ENCODE data around the gene NRF1. TPM values are rescaled to one million over a fixed set of nuclear protein-coding genes. Genes with fewer than 3 reads are reported as not detected.

The NRF1 gene
- total RNA-seq, 1 experiment from 2014 or later: 19.3 TPM

DNA sequence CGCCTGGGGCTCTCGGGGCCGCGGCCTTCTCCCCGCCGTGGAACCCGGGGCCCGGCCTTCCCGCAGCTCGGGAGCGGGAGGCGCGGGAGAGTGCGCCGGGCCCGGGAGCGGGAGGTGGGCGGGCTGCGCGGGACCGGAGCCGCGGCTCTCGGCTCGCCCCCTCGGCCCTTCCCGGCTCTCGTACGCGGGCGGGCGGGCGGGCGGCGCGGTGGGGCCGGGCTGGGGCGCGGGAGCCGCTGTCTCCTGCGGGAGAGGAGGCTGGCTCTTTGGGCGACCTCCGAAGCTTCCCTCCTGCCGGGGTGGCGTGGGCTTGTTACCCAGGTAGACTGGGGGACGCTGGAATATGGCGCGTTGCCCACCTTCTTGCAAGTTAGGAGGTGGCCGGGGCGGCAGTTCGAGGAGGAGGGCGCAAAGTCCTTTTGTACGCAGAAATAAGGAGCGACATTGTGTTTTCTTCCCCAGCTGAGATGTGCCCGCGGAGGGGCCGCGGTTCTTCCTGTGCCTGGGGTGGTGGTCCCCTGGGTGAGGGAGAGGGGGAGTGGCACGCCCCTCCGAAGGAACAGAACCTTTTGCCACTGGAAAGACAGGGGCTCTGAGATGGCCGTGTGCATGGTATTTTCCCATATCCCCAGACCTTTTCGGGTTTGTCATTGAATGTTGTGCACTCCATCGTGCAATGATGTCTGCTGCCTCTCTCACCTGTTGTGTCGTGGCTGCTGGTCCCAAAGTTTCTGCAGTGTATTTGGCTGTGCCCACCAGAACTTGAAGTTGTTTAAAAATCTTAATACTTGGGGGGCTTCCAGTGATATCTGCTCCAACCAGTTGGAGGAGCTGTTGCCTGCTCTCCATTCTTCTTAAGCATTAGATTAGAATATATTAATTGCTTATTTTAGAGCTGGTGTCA lies 844 bp downstream of the NRF1 start:
- H4K20me1 ChIP-seq (ENCODE audit: control insufficient read depth, insufficient read depth, insufficient read length): no peaks in the 10 kb centered on the region
- peaks cover 25 to 27% of the 10 kb centered on the region in 2 experiments for H3K4me1 Mint-ChIP-seq
- no peaks in the 10 kb centered on the region for H3K27me3 Mint-ChIP-seq (ENCODE audit: low read depth)

More for the DNA sequence above, 844 bp downstream of the NRF1 start:
- no peak overlapping the region for H2AK5ac ChIP-seq (ENCODE audit: insufficient read length, low read length)
- H3K36me3 Mint-ChIP-seq (ENCODE audit: insufficient read depth in 1 of 3, low read depth in 3 of 3): peaks cover 0 to 19% (median 13%) of the 10 kb centered on the region in 3 experiments; a peak in 6 of 7 replicates
- no peak overlapping the region for H4K91ac ChIP-seq (ENCODE audit: insufficient read length, low read depth, low read length)
- no peaks in the 10 kb centered on the region for H3K9me3 ChIP-seq (ENCODE audit: control insufficient read depth, low read depth, low read length)
- TF ChIP-seq, protein P1, sequence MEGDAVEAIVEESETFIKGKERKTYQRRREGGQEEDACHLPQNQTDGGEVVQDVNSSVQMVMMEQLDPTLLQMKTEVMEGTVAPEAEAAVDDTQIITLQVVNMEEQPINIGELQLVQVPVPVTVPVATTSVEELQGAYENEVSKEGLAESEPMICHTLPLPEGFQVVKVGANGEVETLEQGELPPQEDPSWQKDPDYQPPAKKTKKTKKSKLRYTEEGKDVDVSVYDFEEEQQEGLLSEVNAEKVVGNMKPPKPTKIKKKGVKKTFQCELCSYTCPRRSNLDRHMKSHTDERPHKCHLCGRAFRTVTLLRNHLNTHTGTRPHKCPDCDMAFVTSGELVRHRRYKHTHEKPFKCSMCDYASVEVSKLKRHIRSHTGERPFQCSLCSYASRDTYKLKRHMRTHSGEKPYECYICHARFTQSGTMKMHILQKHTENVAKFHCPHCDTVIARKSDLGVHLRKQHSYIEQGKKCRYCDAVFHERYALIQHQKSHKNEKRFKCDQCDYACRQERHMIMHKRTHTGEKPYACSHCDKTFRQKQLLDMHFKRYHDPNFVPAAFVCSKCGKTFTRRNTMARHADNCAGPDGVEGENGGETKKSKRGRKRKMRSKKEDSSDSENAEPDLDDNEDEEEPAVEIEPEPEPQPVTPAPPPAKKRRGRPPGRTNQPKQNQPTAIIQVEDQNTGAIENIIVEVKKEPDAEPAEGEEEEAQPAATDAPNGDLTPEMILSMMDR (conservative IDR thresholded peaks at IDR 0.05): peak; percentile 71
- no peak overlapping the region for H2BK15ac ChIP-seq (ENCODE audit: low read depth, low read length)
- H3K18ac ChIP-seq (ENCODE audit: insufficient read length, low read depth, low read length): no peak overlapping the region
- peaks cover 4% of the 10 kb centered on the region; the same call in 1 of the 2 replicates for H3K4me1 ChIP-seq (ENCODE audit: insufficient read depth, low read length)
- no CpG with 5 or more reads among the region's 64 CpGs for WGBS (ENCODE audit: extremely low coverage, insufficient read length, low lambda C conversion rate)
- H2AFZ ChIP-seq (ENCODE audit: low read length): no peak overlapping the region
- no peaks in the 10 kb centered on the region for H3K27me3 ChIP-seq (ENCODE audit: insufficient read depth, low read length)
- H2BK12ac ChIP-seq (ENCODE audit: insufficient read length, low read depth, low read length): no peak overlapping the region
- H3K23me2 ChIP-seq (ENCODE audit: insufficient read length, low read depth, low read length, poor library complexity, severe bottlenecking): peaks cover 7% of the 10 kb centered on the region
- 0 out of 2 replicates have a peak overlapping the region, but pooled peaks have one; percentile 0 for H3K14ac ChIP-seq (ENCODE audit: insufficient read depth, low read length)
- H2BK20ac ChIP-seq (ENCODE audit: low read depth, low read length, poor library complexity, severe bottlenecking): no peak overlapping the region
- no peak overlapping the region for H3K56ac ChIP-seq (ENCODE audit: insufficient read length, low read depth, low read length)
- H3K79me2 ChIP-seq (ENCODE audit: insufficient read depth, low read length): peaks cover 26% of the 10 kb centered on the region; the same call in 1 of the 2 replicates
- H3T11ph ChIP-seq (ENCODE audit: low read length): no peak overlapping the region
- no peak overlapping the region for H4K5ac ChIP-seq (ENCODE audit: insufficient read length, low read depth, low read length)
- peak overlapping the region; percentile 89 to 96 for H3K4me3 Mint-ChIP-seq
- peak overlapping the region; percentile 98 for H3K4me2 ChIP-seq (ENCODE audit: insufficient read depth, insufficient read length, low read length)
- H3K23ac ChIP-seq (ENCODE audit: insufficient read length, low read depth, low read length): no peak overlapping the region
- no peak for DNase-seq
- no peak overlapping the region for H3K4ac ChIP-seq (ENCODE audit: low read depth, low read length)
- no peak overlapping the region for H2BK5ac ChIP-seq (ENCODE audit: insufficient read length, low read length)
- peak overlapping the region; percentile 53 for H3K9ac ChIP-seq (ENCODE audit: extremely low read depth, insufficient read length, low read length)
- no peaks in the 10 kb centered on the region for H3K9me3 Mint-ChIP-seq
- peaks cover 3% of the 10 kb centered on the region for H3K79me1 ChIP-seq (ENCODE audit: insufficient read depth, low read depth, low read length, poor library complexity, severe bottlenecking)
- peak overlapping the region; percentile 66 to 76 (median 70); a peak in 3 of 7 replicates for H3K27ac Mint-ChIP-seq
- no peak overlapping the region for H2BK120ac ChIP-seq (ENCODE audit: low read depth, low read length, poor library complexity, severe bottlenecking)
- no peak overlapping the region for H4K8ac ChIP-seq (replicated peaks; ENCODE audit: insufficient read length, low read depth, low read length)
- no peak overlapping the region for H3K27ac ChIP-seq (ENCODE audit: insufficient read length, low read depth, low read length)
